Astrocyte (in vitro differentiated cells and primary cell): ENCODE results near the gene PCLO.

Experiments used
- EZH2 ChIP-seq: IDR thresholded peaks from 2 replicates; pipeline ENCODE4 v1.6.1; 2012; ENCODE audit warnings: mild to moderate bottlenecking, low read length, inconsistent platforms; ENCODE audit not compliant: insufficient read depth
- TF ChIP-seq, protein P1 (sequence below): IDR thresholded peaks from 2 replicates; pipeline ENCODE4 v1.5.1; 2011; ENCODE audit warnings: low read depth, mild to moderate bottlenecking, inconsistent platforms, low read length, moderate library complexity; ENCODE audit not compliant: insufficient read depth

DNA sequence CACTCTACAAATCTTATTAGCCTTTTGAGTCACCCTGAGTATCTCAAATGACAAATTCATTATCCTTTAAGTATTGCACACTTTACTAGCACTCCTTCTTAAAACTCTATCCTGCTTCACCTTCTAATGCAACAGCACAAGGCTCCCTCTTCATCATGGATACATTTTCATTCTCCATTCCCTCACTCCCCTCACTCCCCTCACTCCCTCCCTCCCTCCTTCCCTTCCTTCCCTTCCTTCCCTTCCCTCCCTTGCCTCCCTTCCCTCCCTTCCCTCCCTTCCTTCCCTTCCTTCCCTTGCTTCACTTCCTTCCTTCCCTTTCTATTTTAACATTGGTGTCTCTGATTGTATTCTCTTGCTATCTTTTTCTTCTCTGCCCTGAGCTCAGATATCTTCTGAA, 130.5 kb downstream of the PCLO start:
- TF ChIP-seq, protein P1, sequence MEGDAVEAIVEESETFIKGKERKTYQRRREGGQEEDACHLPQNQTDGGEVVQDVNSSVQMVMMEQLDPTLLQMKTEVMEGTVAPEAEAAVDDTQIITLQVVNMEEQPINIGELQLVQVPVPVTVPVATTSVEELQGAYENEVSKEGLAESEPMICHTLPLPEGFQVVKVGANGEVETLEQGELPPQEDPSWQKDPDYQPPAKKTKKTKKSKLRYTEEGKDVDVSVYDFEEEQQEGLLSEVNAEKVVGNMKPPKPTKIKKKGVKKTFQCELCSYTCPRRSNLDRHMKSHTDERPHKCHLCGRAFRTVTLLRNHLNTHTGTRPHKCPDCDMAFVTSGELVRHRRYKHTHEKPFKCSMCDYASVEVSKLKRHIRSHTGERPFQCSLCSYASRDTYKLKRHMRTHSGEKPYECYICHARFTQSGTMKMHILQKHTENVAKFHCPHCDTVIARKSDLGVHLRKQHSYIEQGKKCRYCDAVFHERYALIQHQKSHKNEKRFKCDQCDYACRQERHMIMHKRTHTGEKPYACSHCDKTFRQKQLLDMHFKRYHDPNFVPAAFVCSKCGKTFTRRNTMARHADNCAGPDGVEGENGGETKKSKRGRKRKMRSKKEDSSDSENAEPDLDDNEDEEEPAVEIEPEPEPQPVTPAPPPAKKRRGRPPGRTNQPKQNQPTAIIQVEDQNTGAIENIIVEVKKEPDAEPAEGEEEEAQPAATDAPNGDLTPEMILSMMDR, result no peak
- no peak for TF ChIP-seq EZH2
